H9 (cell line): ENCODE measurements around the gene ARHGEF1. TPM values are rescaled to one million over a fixed set of nuclear protein-coding genes. Genes with fewer than 3 reads are reported as not detected.

ENCODE experiments used
- DNase-seq: peaks from one replicate; pipeline ENCODE4 v3.0.0-alpha.2; 2017
- H2AFZ ChIP-seq: one replicate; pipeline ENCODE4 v1.6.1; 2013; ENCODE audit warnings: mild to moderate bottlenecking, low read length, control low read depth, moderate library complexity
- H2AK5ac ChIP-seq: 2 replicates; pipeline ENCODE4 v1.6.1; 2013; ENCODE audit warnings: low read length, control low read depth, mixed read lengths; ENCODE audit not compliant: insufficient read length
- H2BK120ac ChIP-seq: one replicate; pipeline ENCODE4 v1.6.1; 2013; ENCODE audit warnings: low read depth, mild to moderate bottlenecking, low read length, control low read depth, inconsistent platforms; ENCODE audit not compliant: poor library complexity, severe bottlenecking
- H2BK12ac ChIP-seq: 2 replicates; pipeline ENCODE4 v1.6.1; 2013; ENCODE audit warnings: low read length, control low read depth, mixed read lengths, low read depth; ENCODE audit not compliant: insufficient read length
- H2BK15ac ChIP-seq: 2 replicates; pipeline ENCODE4 v1.6.1; 2013; ENCODE audit warnings: low read depth, low read length, control low read depth
- H2BK20ac ChIP-seq: one replicate; pipeline ENCODE4 v1.6.1; 2013; ENCODE audit warnings: low read depth, mild to moderate bottlenecking, low read length, control low read depth, inconsistent platforms; ENCODE audit not compliant: poor library complexity, severe bottlenecking
- H2BK5ac ChIP-seq: 2 replicates; pipeline ENCODE4 v1.6.1; 2013; ENCODE audit warnings: low read length, control low read depth, mixed read lengths; ENCODE audit not compliant: insufficient read length
- H3K14ac ChIP-seq: 2 replicates; pipeline ENCODE4 v1.6.1; 2013; ENCODE audit warnings: low read length, control low read depth; ENCODE audit not compliant: insufficient read depth
- H3K18ac ChIP-seq: 2 replicates; pipeline ENCODE4 v1.6.1; 2013; ENCODE audit warnings: low read depth, mild to moderate bottlenecking, mixed read lengths, low read length, control low read depth; ENCODE audit not compliant: insufficient read length
- H3K23ac ChIP-seq: 2 replicates; pipeline ENCODE4 v1.6.1; 2013; ENCODE audit warnings: low read length, control low read depth, mixed read lengths, low read depth; ENCODE audit not compliant: insufficient read length
- H3K23me2 ChIP-seq: 2 replicates; pipeline ENCODE4 v1.6.1; 2013; ENCODE audit warnings: low read depth, mild to moderate bottlenecking, mixed read lengths, low read length, control low read depth; ENCODE audit not compliant: insufficient read length, poor library complexity, severe bottlenecking
- H3K27ac ChIP-seq: 2 replicates; pipeline ENCODE4 v1.5.1; 2013; ENCODE audit warnings: low read length, control low read depth, mixed read lengths, low read depth; ENCODE audit not compliant: insufficient read length
- H3K27me3 ChIP-seq: 2 replicates; pipeline ENCODE4 v1.6.1; 2013; ENCODE audit warnings: low read length, control low read depth, inconsistent platforms; ENCODE audit not compliant: insufficient read depth
- H3K4ac ChIP-seq: 2 replicates; pipeline ENCODE4 v1.6.1; 2013; ENCODE audit warnings: low read depth, mild to moderate bottlenecking, control low read depth, inconsistent platforms, low read length, moderate library complexity
- H3K4me1 ChIP-seq: 2 replicates; pipeline ENCODE4 v1.6.1; 2013; ENCODE audit warnings: low read length, control low read depth, inconsistent platforms; ENCODE audit not compliant: insufficient read depth
- H3K4me2 ChIP-seq: 2 replicates; pipeline ENCODE4 v1.6.1; 2013; ENCODE audit warnings: low read length, control low read depth, mixed read lengths; ENCODE audit not compliant: insufficient read length, insufficient read depth
- H3K56ac ChIP-seq: 2 replicates; pipeline ENCODE4 v1.6.1; 2013; ENCODE audit warnings: low read depth, mild to moderate bottlenecking, mixed read lengths, low read length, control low read depth; ENCODE audit not compliant: insufficient read length
- H3K79me1 ChIP-seq: 2 replicates; pipeline ENCODE4 v1.6.1; 2013; ENCODE audit warnings: low read depth, mild to moderate bottlenecking, moderate library complexity, low read length, control low read depth, inconsistent platforms; ENCODE audit not compliant: insufficient read depth, poor library complexity, severe bottlenecking
- H3K79me2 ChIP-seq: 2 replicates; pipeline ENCODE4 v1.6.1; 2013; ENCODE audit warnings: low read length, control low read depth, inconsistent platforms; ENCODE audit not compliant: insufficient read depth
- H3K9ac ChIP-seq: 2 replicates; pipeline ENCODE4 v1.6.1; 2013; ENCODE audit warnings: low read length, control low read depth, mixed read lengths; ENCODE audit not compliant: insufficient read length; ENCODE audit errors: extremely low read depth
- H3K9me3 ChIP-seq: one replicate; pipeline ENCODE4 v1.6.1; 2013; ENCODE audit warnings: low read depth, low read length, inconsistent platforms; ENCODE audit not compliant: control insufficient read depth
- H3T11ph ChIP-seq: one replicate; pipeline ENCODE4 v1.6.1; 2013; ENCODE audit warnings: mild to moderate bottlenecking, low read length, control low read depth, inconsistent platforms
- H4K20me1 ChIP-seq: one replicate; pipeline ENCODE4 v1.6.1; 2013; ENCODE audit not compliant: control insufficient read depth, insufficient read length, insufficient read depth
- H4K5ac ChIP-seq: 2 replicates; pipeline ENCODE4 v1.6.1; 2013; ENCODE audit warnings: low read depth, mild to moderate bottlenecking, mixed read lengths, low read length, control low read depth; ENCODE audit not compliant: insufficient read length
- H4K8ac ChIP-seq: replicated peaks from 2 replicates; pipeline ENCODE4 v1.6.1; 2013; ENCODE audit warnings: low read length, control low read depth, mixed read lengths, low read depth; ENCODE audit not compliant: insufficient read length
- H4K91ac ChIP-seq: 2 replicates; pipeline ENCODE4 v1.6.1; 2013; ENCODE audit warnings: low read depth, mild to moderate bottlenecking, moderate library complexity, mixed read lengths, low read length, control low read depth; ENCODE audit not compliant: insufficient read length
- H3K27ac Mint-ChIP-seq, 3 experiments: 2 replicates in 2 of 3; 3 replicates in 1 of 3; pipeline ENCODE4 v1.8.0; 2020 to 2021; ENCODE audit warnings: mixed read lengths in 3 of 3, mild to moderate bottlenecking in 1 of 3, moderate library complexity in 1 of 3
- H3K27me3 Mint-ChIP-seq: 2 replicates; pipeline ENCODE4 v1.8.0; 2021; ENCODE audit warnings: low read depth, mild to moderate bottlenecking, moderate library complexity, mixed read lengths
- H3K36me3 Mint-ChIP-seq, 3 experiments: 2 replicates in 2 of 3; 3 replicates in 1 of 3; pipeline ENCODE4 v1.8.0; 2020 to 2021; ENCODE audit warnings: low read depth in 3 of 3, mixed read lengths in 3 of 3; ENCODE audit not compliant: insufficient read depth in 1 of 3
- H3K4me1 Mint-ChIP-seq, 2 experiments: 2 replicates each; pipeline ENCODE4 v1.8.0; 2020; ENCODE audit warnings: mixed read lengths in 2 of 2
- H3K4me3 Mint-ChIP-seq, 2 experiments: 2 replicates in 1 of 2; 3 replicates in 1 of 2; pipeline ENCODE4 v1.8.0; 2020 to 2021; ENCODE audit warnings: mild to moderate bottlenecking in 2 of 2, mixed read lengths in 2 of 2, moderate library complexity in 1 of 2
- H3K9me3 Mint-ChIP-seq, 2 experiments: 2 replicates in 1 of 2; 3 replicates in 1 of 2; pipeline ENCODE4 v1.8.0; 2020; ENCODE audit warnings: mild to moderate bottlenecking in 2 of 2, mixed read lengths in 2 of 2, moderate library complexity in 1 of 2
- CTCF ChIP-seq: fragments of 200-600 bp; sonication (generic); conservative IDR thresholded peaks from 3 replicates; pipeline ENCODE4 v1.8.0; 2021; ENCODE audit warnings: antibody characterized with exemption, mild to moderate bottlenecking
- WGBS: extraction: QIAGEN DNeasy Blood & Tissue Kit; methylation state at CpG from one replicate; pipeline ENCODE4 v1.1.7; 2013; ENCODE audit warnings: missing lambda C conversion rate, low lambda C conversion rate, mixed read lengths; ENCODE audit not compliant: insufficient read length; ENCODE audit errors: extremely low coverage; 5-methylcytosine and 5-hydroxymethylcytosine counted together
- total RNA-seq: library from RNA; stranded (reverse); gene quantifications from 2 replicates; pipeline ENCODE4 v1.2.1, GENCODE V29; 2021

ARHGEF1 gene
- total RNA-seq, 1 experiment from 2014 or later = 50.3 TPM

DNA sequence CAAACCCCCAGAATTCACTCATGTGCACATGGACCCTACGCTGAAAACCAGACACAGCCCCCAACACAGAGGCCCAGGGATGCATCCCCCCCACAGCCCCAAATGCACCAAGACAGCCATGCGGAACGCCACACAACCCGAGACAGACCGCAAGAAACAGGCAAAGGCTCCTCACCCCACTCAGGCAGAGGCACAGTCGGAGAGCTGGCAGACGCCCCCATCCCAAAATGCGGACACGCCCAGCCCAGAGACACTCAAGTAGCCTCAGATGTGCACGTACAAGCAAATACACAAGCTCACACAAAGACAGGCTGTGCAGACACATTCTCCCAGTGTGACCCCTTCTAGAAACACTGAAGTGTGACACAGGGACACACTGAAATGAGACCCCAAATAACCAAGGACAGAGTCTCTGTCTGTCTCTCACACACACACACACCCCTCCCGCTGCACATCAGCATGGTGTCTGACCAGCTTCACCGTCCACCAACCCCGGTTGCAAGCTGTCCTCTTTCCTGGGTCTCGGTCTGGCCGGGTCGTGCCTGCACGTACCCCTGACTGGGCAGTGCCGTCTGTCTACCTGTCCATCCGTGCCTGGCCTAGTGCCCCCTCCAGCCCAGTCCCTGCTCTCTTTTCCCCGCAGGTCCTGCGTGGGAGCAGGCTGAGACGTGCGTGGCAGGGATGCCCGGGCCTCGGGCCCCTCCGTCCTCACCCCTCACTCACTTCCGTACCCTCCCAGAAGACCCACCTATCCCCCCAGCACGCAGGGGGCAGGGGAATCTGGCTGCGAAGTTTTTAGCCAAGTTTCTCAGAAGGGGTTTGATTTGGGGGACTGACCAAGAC, 29.1 kb downstream of the ARHGEF1 start:
- H3K79me2 ChIP-seq = no peaks in the 10 kb centered on the region
- Mint-ChIP-seq H3K27me3 (peaks cover 3% of the 10 kb centered on the region), H3K4me3 (peak overlapping the region; percentile 41 to 76; a peak in 4 of 5 replicates), H3K4me1 (peaks cover 6 to 15% of the 10 kb centered on the region in 2 experiments; a peak in 3 of 4 replicates), H3K36me3 (peaks cover 0 to 3% (median 2%) of the 10 kb centered on the region in 3 experiments; a peak in 2 of 7 replicates), H3K27ac (no peak overlapping the region; a peak in 1 of 7 replicates), H3K9me3 (peaks cover 0 to 2% of the 10 kb centered on the region in 2 experiments; a peak in 1 of 5 replicates)
- H3K9ac ChIP-seq = no peak overlapping the region
- H3K23me2 ChIP-seq = peaks cover 5% of the 10 kb centered on the region
- peak overlapping the region; percentile 48 for H3K4me2 ChIP-seq
- no peak overlapping the region for H3K23ac ChIP-seq
- no peaks in the 10 kb centered on the region for H4K20me1 ChIP-seq
- no peak overlapping the region for H3K4ac ChIP-seq
- no peaks in the 10 kb centered on the region for H3K4me1 ChIP-seq
- H3K79me1 ChIP-seq = no peaks in the 10 kb centered on the region
- no peak for DNase-seq
- H3K56ac ChIP-seq = no peak overlapping the region
- no peak for TF ChIP-seq CTCF
- H2BK15ac ChIP-seq = no peak overlapping the region
- no peak overlapping the region for H4K8ac ChIP-seq
- H3K18ac ChIP-seq = no peak overlapping the region
- no CpG with 5 or more reads among the region's 29 CpGs for WGBS
- no peak overlapping the region for H4K91ac ChIP-seq
- no peak overlapping the region for H3K14ac ChIP-seq
- H2BK20ac ChIP-seq = no peak overlapping the region
- H2BK12ac ChIP-seq = no peak overlapping the region
- no peak overlapping the region for H2AFZ ChIP-seq
- H3K9me3 ChIP-seq = no peaks in the 10 kb centered on the region
- no peak overlapping the region for H2AK5ac ChIP-seq
- peaks cover 66% of the 10 kb centered on the region for H3K27me3 ChIP-seq
- H3K27ac ChIP-seq = no peak overlapping the region
- no peak overlapping the region for H4K5ac ChIP-seq
- H3T11ph ChIP-seq = no peak overlapping the region
- no peak overlapping the region for H2BK120ac ChIP-seq
- no peak overlapping the region for H2BK5ac ChIP-seq
